Testis (tissue), 2 donors: ENCODE results near the gene SST.

ENCODE experiments used
- CTCF ChIP-seq, 3 experiments: fragments of 450-650 bp in 2 of 3; fragments of 200-600 bp in 1 of 3; sonication (generic) in 1 of 3; IDR thresholded peaks; one replicate each; pipeline ENCODE4 v1.5.1; 2016 to 2019; ENCODE audit warnings: antibody characterized with exemption in 3 of 3, mild to moderate bottlenecking in 2 of 3, moderate library complexity in 1 of 3
- POLR2A ChIP-seq: fragments of 450-650 bp; IDR thresholded peaks from one replicate; pipeline ENCODE4 v1.6.1; 2017; ENCODE audit warnings: antibody characterized with exemption, mild to moderate bottlenecking, moderate library complexity

- TF ChIP-seq CTCF (IDR thresholded peaks at IDR 0.05) = no peak
- no peak for TF ChIP-seq POLR2A
Observed at GRCh38 chr3:187684444-187684843, 14.2 kb upstream of the SST start.
